K562 (cell line): ENCODE measurements around the gene EGLN1. TPM values are rescaled to one million over a fixed set of nuclear protein-coding genes. Genes with fewer than 3 reads are reported as not detected.

ENCODE experiments used
- ATAC-seq: fragments of 200-7000 bp; cut with Tn5 transposase; 3 replicates; pipeline ENCODE4 v1.9.1; 2020; ENCODE audit warnings: moderate library complexity
- BruUV-seq: library from RNA; stranded (reverse); fragments of 400-500 nt; replicated peaks from 2 replicates; lab custom pipeline; 2021; lab: Mats Ljungman, UMichigan
- CTCF ChIA-PET: fragments of 300-600 bp; formaldehyde crosslinking; extraction: SDS; loops from one replicate; lab custom pipeline; 2021; ENCODE audit warnings: low intra/inter-chr PET ratio; lab: Yijun Ruan, JAX
- POLR2A ChIA-PET: fragments of 300-600, 350-650 bp; sonication (Branson Sonifier 250); formaldehyde crosslinking; extraction: SDS; loops from one replicate; lab custom pipeline; 2021; ENCODE audit warnings: antibody characterized with exemption, inconsistent platforms; lab: Yijun Ruan, JAX
- DNase-seq, 4 experiments: peaks; one replicate each; pipeline versions ENCODE4 v3.0.0 to v3.0.0-alpha.2; 2011 to 2018; ENCODE audit warnings: low spot score in 3 of 4, mixed read lengths in 3 of 4; ENCODE audit errors: extremely low read depth in 1 of 4
- FAIRE-seq: peaks from 2 replicates; lab custom pipeline; 2011; peaks lifted over from hg19 to GRCh38; lab: Jason Lieb, UNC
- H2AFZ ChIP-seq: 2 replicates; pipeline ENCODE4 v1.6.0; 2011; ENCODE audit warnings: low read depth, low read length, control low read depth, inconsistent platforms
- H3K27ac ChIP-seq: fragments of 200-600 bp; 3 replicates; pipeline ENCODE4 v1.8.0; 2011; ENCODE audit warnings: low read depth, mild to moderate bottlenecking, control low read depth, inconsistent platforms, low read length, moderate library complexity, mixed read lengths; ENCODE audit errors: extremely low read depth
- H3K27me3 ChIP-seq, 2 experiments: fragments of 300-600 bp in 1 of 2; 2 replicates in 1 of 2; 3 replicates in 1 of 2; pipeline versions ENCODE4 v1.6.0 to v1.8.0; 2011; ENCODE audit warnings: inconsistent platforms in 2 of 2, low read length in 2 of 2, mild to moderate bottlenecking in 1 of 2, mixed read lengths in 1 of 2, moderate library complexity in 1 of 2; ENCODE audit not compliant: control insufficient read depth in 2 of 2, insufficient read depth in 2 of 2
- H3K36me3 ChIP-seq: fragments of 300-600 bp; 3 replicates; pipeline ENCODE4 v1.8.0; 2011; ENCODE audit warnings: mild to moderate bottlenecking, low read length, inconsistent platforms; ENCODE audit not compliant: control insufficient read depth, insufficient read depth
- H3K4me1 ChIP-seq, 2 experiments: fragments of 200-600 bp in 1 of 2; replicated peaks in 1 of 2; 2 replicates in 1 of 2; 3 replicates in 1 of 2; pipeline versions ENCODE4 v1.5.1 to v1.8.0; 2011; ENCODE audit warnings: inconsistent platforms in 2 of 2, low read length in 2 of 2, mild to moderate bottlenecking in 1 of 2, mixed read lengths in 1 of 2, moderate library complexity in 1 of 2; ENCODE audit not compliant: control insufficient read depth in 2 of 2, insufficient read depth in 2 of 2
- H3K4me2 ChIP-seq: 2 replicates; pipeline ENCODE4 v1.6.1; 2011; ENCODE audit warnings: low read length, control low read depth, inconsistent platforms, mixed read lengths; ENCODE audit not compliant: insufficient read depth
- H3K4me3 ChIP-seq: fragments of 200-600 bp; sonication (generic), shearing (Covaris generic); 2 replicates; pipeline ENCODE4 v1.5.1; 2016; ENCODE audit warnings: control low read depth, inconsistent platforms
- H3K79me2 ChIP-seq: fragments of 200-600 bp; 3 replicates; pipeline ENCODE4 v1.8.0; 2011; ENCODE audit warnings: low read length, inconsistent platforms; ENCODE audit not compliant: control insufficient read depth, insufficient read depth
- H3K9ac ChIP-seq, 2 experiments: 2 replicates each; pipeline versions ENCODE4 v1.6.0 to v1.6.1; 2011; ENCODE audit warnings: low read depth in 2 of 2, low read length in 2 of 2, control low read depth in 1 of 2, inconsistent platforms in 1 of 2, mild to moderate bottlenecking in 1 of 2, mixed read lengths in 1 of 2; ENCODE audit not compliant: insufficient read depth in 1 of 2
- H3K9me1 ChIP-seq: one replicate; pipeline ENCODE4 v1.6.0; 2011; ENCODE audit warnings: inconsistent platforms, mild to moderate bottlenecking, low read length, moderate library complexity; ENCODE audit not compliant: control insufficient read depth, insufficient read depth
- H3K9me3 ChIP-seq: replicated peaks from 2 replicates; pipeline ENCODE4 v1.5.1; 2011; ENCODE audit warnings: low read depth, low read length, inconsistent platforms; ENCODE audit not compliant: control insufficient read depth, insufficient read depth
- H4K20me1 ChIP-seq: replicated peaks from 2 replicates; pipeline ENCODE4 v1.6.1; 2011; ENCODE audit warnings: low read length, inconsistent platforms, mixed read lengths; ENCODE audit not compliant: control insufficient read depth, insufficient read depth
- ATF1 ChIP-seq, 2 experiments: fragments of 450-650 bp in 1 of 2; IDR thresholded peaks; 2 replicates each; pipeline ENCODE4 v1.6.1; 2016; ENCODE audit warnings: missing compliant biosample characterization in 1 of 2, missing genetic modification characterization in 1 of 2
- ATF3 ChIP-seq, 2 experiments: fragments of 450-650 bp in 1 of 2; sonication (generic) in 1 of 2; formaldehyde crosslinking in 1 of 2; IDR thresholded peaks in 1 of 2; conservative IDR thresholded peaks in 1 of 2; 2 replicates each; pipeline versions ENCODE4 v1.6.1 to v1.8.1; 2016 to 2023; ENCODE audit warnings: mild to moderate bottlenecking in 2 of 2, moderate library complexity in 2 of 2, inconsistent platforms in 1 of 2, missing genetic modification reagents in 1 of 2
- ATF7 ChIP-seq: fragments of 450-650 bp; IDR thresholded peaks from 2 replicates; pipeline ENCODE4 v1.7.1; 2014; ENCODE audit warnings: mild to moderate bottlenecking, moderate library complexity
- CBX8 ChIP-seq: fragments of 200-600 bp; sonication (generic); IDR thresholded peaks from 2 replicates; pipeline ENCODE4 v1.6.1; 2012; ENCODE audit warnings: borderline replicate concordance, mixed run types, low read depth, mild to moderate bottlenecking, moderate library complexity, mixed read lengths, low read length, control low read depth, inconsistent platforms; ENCODE audit not compliant: poor library complexity, severe bottlenecking; ENCODE audit errors: extremely low read depth
- DMBX1 ChIP-seq: fragments of 250-450 bp; sonication (Bioruptor Pico); IDR thresholded peaks from 2 replicates; pipeline ENCODE4 v1.8.0; 2022; ENCODE audit warnings: inconsistent platforms, mild to moderate bottlenecking, moderate library complexity, borderline replicate concordance
- E2F6 ChIP-seq, 2 experiments: IDR thresholded peaks; 2 replicates each; pipeline ENCODE4 v1.6.1; 2011; ENCODE audit warnings: borderline replicate concordance in 1 of 2, control low read depth in 1 of 2, low read depth in 1 of 2, low read length in 1 of 2, mild to moderate bottlenecking in 1 of 2, mixed read lengths in 1 of 2, moderate library complexity in 1 of 2; ENCODE audit not compliant: insufficient read depth in 1 of 2, insufficient read length in 1 of 2, poor library complexity in 1 of 2, severe bottlenecking in 1 of 2; ENCODE audit errors: extremely low read depth in 1 of 2
- KDM1A ChIP-seq, 2 experiments: fragments of 450-650 bp; IDR thresholded peaks; 2 replicates each; pipeline ENCODE4 v1.6.1; 2016; ENCODE audit warnings: mild to moderate bottlenecking in 2 of 2
- ZBTB12 ChIP-seq: fragments of 250-450 bp; sonication (Bioruptor Pico); IDR thresholded peaks from 2 replicates; pipeline ENCODE4 v1.4.0; 2020
- WGBS: fragments of 100-300 bp; shearing (Covaris generic); methylation state at CpG from one replicate; pipeline ENCODE4 v1.1.6; 2016; ENCODE audit warnings: low coverage, mixed read lengths; ENCODE audit not compliant: insufficient coverage; ENCODE audit errors: missing lambda C conversion rate; 5-methylcytosine and 5-hydroxymethylcytosine counted together
- in situ Hi-C: fragments of 300-500 bp; cut with MboI; formaldehyde crosslinking; loops from 4 replicates; pipeline ENCODE4 v1.15.0; 2018; ENCODE audit warnings: inconsistent platforms, mixed read lengths
- intact Hi-C: fragments of 100-400 bp; cut with micrococcal nuclease; formaldehyde crosslinking; loops from 2 replicates; pipeline ENCODE4 v1.14.2; 2022
- polyA plus RNA-seq, 8 experiments: library from polyadenylated mRNA; depleted of rRNA in 4 of 8; stranded (reverse) in 5 of 8; unstranded in 3 of 8; fragments of >200 nt; fragmentation: Nextera tagmentation in 2 of 8; fragmentation: Illumina TruSeq in 1 of 8; extraction: Ambion mirVana in 2 of 8; extraction: Trizol in 1 of 8; gene quantifications; 2 replicates each; pipeline versions ENCODE4 v1.2.1 to v1.2.3, GENCODE V29; 2011 to 2014; ENCODE audit warnings: inconsistent platforms in 1 of 8, missing spikeins in 1 of 8
- total RNA-seq, 7 experiments: library from RNA; depleted of rRNA in 6 of 7; stranded (reverse); fragments of >200 nt in 6 of 7; fragmentation: Illumina TruSeq in 2 of 7; extraction: Trizol in 2 of 7; gene quantifications; 2 replicates each; pipeline versions ENCODE4 v1.2.1 to v1.2.3, GENCODE V29; 2011 to 2021; ENCODE audit warnings: low replicate concordance in 1 of 7

Gene EGLN1
- total and polyA plus RNA-seq, 9 of the 15 experiments (the other 6 are each of a cell fraction or from before 2014, with no cell fraction given) = 5.2 to 54.3 (median 24.6) TPM

- Histone ChIP-seq H3K9ac (no peak overlapping the region), H3K27me3 (no peaks in the 10 kb centered on the region), H3K4me3 (no peak overlapping the region), H3K4me1 (peaks cover 0 to 4% of the 10 kb centered on the region in 2 experiments; a peak in 3 of 5 replicates), H3K36me3 (peaks cover 2% of the 10 kb centered on the region; the same call in 1 of the 3 replicates), H4K20me1 (peaks cover 23% of the 10 kb centered on the region), H3K9me3 (no peaks in the 10 kb centered on the region), H3K9me1 (no peaks in the 10 kb centered on the region), H2AFZ (no peak overlapping the region), H3K4me2 (no peak overlapping the region), H3K79me2 (peaks cover 90% of the 10 kb centered on the region), H3K27ac (no peak overlapping the region)
- ChIA-PET POLR2A (interaction anchor here (0.7 to 1.1 kb wide), 4 partner anchors 9 to 26 kb away, joined by 3 to 4 read pairs (median 3); partner anchors contain the start of gene EGLN1), CTCF (no interaction called here)
- WGBS = 70% methylated on average over 10 of the region's 10 CpGs
- FAIRE-seq (no peak), ATAC-seq (no peak), DNase-seq (no peak)
- BruUV-seq = no TSS peak
- in situ Hi-C loops (no loop called here), intact Hi-C loops (no loop called here)
- TF ChIP-seq E2F6 (IDR thresholded peaks at IDR 0.05; ENCODE audit: borderline replicate concordance in 1 of 2, extremely low read depth in 1 of 2, insufficient read depth in 1 of 2, insufficient read length in 1 of 2, low read depth in 1 of 2, low read length in 1 of 2, poor library complexity in 1 of 2, severe bottlenecking in 1 of 2) (no peak), ATF1 (CRISPR knock-in tag; IDR thresholded peaks at IDR 0.05) (no peak), ATF1 (tag; IDR thresholded peaks at IDR 0.05) (peak; percentile 38; the same call in 1 of the 2 replicates), CBX8 (no peak), ATF3 (IDR thresholded peaks at IDR 0.05) (peak; percentile 76), ATF3 (CRISPR knock-in tag; conservative IDR thresholded peaks at IDR 0.05) (no peak), KDM1A (IDR thresholded peaks at IDR 0.05) (peak in 1 of 2 experiments; percentile 16; a peak in 1 of 4 replicates), ATF7 (peak; percentile 52; the same call in 1 of the 2 replicates), ZBTB12 (no peak), DMBX1 (CRISPR knock-in tag) (no peak)
These were observed 26.8 kb downstream of the EGLN1 start for GRCh38 chr1:231395076-231395997.
